OCI-LY7 (cell line): Measurements from ENCODE around the gene CRYGN. TPM values are rescaled to one million over a fixed set of nuclear protein-coding genes. Genes with fewer than 3 reads are reported as not detected.

ENCODE experiments used
- BruUV-seq: library from RNA; stranded (reverse); fragments of 400-500 nt; replicated peaks from 2 replicates; lab custom pipeline; 2021; lab: Mats Ljungman, UMichigan
- CTCF ChIA-PET: fragments of 300-600 bp; sonication (Branson Sonifier 250); formaldehyde crosslinking; loops from one replicate; lab custom pipeline; 2022; ENCODE audit warnings: antibody characterized with exemption; ENCODE audit not compliant: unreplicated experiment; lab: Charles Lee
- POLR2A ChIA-PET: fragments of 300-600 bp; sonication (Branson Sonifier 250); formaldehyde crosslinking; loops from one replicate; lab custom pipeline; 2022; ENCODE audit warnings: antibody characterized with exemption; lab: Charles Lee
- DNase-seq: peaks from one replicate; pipeline ENCODE4 v3.0.0-alpha.2; 2015; ENCODE audit warnings: low spot score
- H2AFZ ChIP-seq: fragments of 200-600 bp; sonication (generic), shearing (Covaris generic); 2 replicates; pipeline ENCODE4 v1.6.1; 2014; ENCODE audit warnings: mild to moderate bottlenecking, antibody characterized with exemption, low read length, moderate library complexity
- H3K27ac ChIP-seq: fragments of 200-600 bp; sonication (generic); 2 replicates; pipeline ENCODE4 v1.5.1; 2014; ENCODE audit warnings: mixed run types, low read depth, mild to moderate bottlenecking, moderate library complexity, low read length, inconsistent platforms; ENCODE audit not compliant: poor library complexity, severe bottlenecking
- H3K36me3 ChIP-seq: fragments of 200-600 bp; sonication (generic); 2 replicates; pipeline ENCODE4 v1.6.1; 2014; ENCODE audit warnings: mild to moderate bottlenecking, antibody characterized with exemption, low read length, moderate library complexity, mixed read lengths; ENCODE audit not compliant: insufficient read depth
- H3K4me1 ChIP-seq: fragments of 200-600 bp; sonication (generic); 2 replicates; pipeline ENCODE4 v1.5.1; 2014; ENCODE audit warnings: mild to moderate bottlenecking, low read length; ENCODE audit not compliant: insufficient read depth, poor library complexity, severe bottlenecking
- H3K4me2 ChIP-seq: fragments of 200-600 bp; sonication (generic); 2 replicates; pipeline ENCODE4 v1.6.1; 2014; ENCODE audit warnings: mild to moderate bottlenecking, low read length
- H3K4me3 ChIP-seq: fragments of 200-600 bp; sonication (generic); 2 replicates; pipeline ENCODE4 v1.5.1; 2014; ENCODE audit warnings: mild to moderate bottlenecking, low read depth, low read length; ENCODE audit not compliant: poor library complexity, severe bottlenecking
- H3K79me2 ChIP-seq: fragments of 200-600 bp; sonication (generic); 2 replicates; pipeline ENCODE4 v1.6.1; 2016; ENCODE audit warnings: low read depth, mild to moderate bottlenecking, low read length, moderate library complexity, mixed read lengths; ENCODE audit not compliant: insufficient read depth
- H3K9me2 ChIP-seq: fragments of 200-600 bp; sonication (generic); 2 replicates; pipeline ENCODE4 v1.6.1; 2016; ENCODE audit warnings: mild to moderate bottlenecking, low read length, mixed read lengths; ENCODE audit not compliant: insufficient read depth
- H3K9me3 ChIP-seq: fragments of 200-600 bp; sonication (generic); 2 replicates; pipeline ENCODE4 v1.6.1; 2014; ENCODE audit warnings: mild to moderate bottlenecking, mixed run types, low read length, mixed read lengths
- H4K20me1 ChIP-seq: fragments of 200-600 bp; sonication (generic); 2 replicates; pipeline ENCODE4 v1.6.1; 2014; ENCODE audit warnings: mild to moderate bottlenecking, antibody characterized with exemption, low read length, moderate library complexity, mixed read lengths; ENCODE audit not compliant: insufficient read depth
- EZH2phosphoT487 ChIP-seq: fragments of 200-600 bp; sonication (generic); IDR thresholded peaks from 2 replicates; pipeline ENCODE4 v1.6.1; 2018; ENCODE audit warnings: low read depth, borderline replicate concordance, mild to moderate bottlenecking, mixed run types, antibody characterized with exemption, low read length, moderate library complexity, mixed read lengths
- intact Hi-C: fragments of 100-400 bp; cut with micrococcal nuclease; formaldehyde crosslinking; loops from one replicate; pipeline ENCODE4 v1.10.0; 2022; ENCODE audit not compliant: unreplicated experiment
- total RNA-seq, 2 experiments: library from RNA; depleted of rRNA in 1 of 2; stranded (reverse); fragments of >200 nt in 1 of 2; shearing (Covaris generic) in 1 of 2; gene quantifications; 2 replicates each; pipeline ENCODE4 v1.2.3, GENCODE V29; 2014 to 2022
- TF ChIP-seq, protein P1 (sequence below): fragments of 200-600 bp; sonication (generic); conservative IDR thresholded peaks from 2 replicates; pipeline ENCODE4 v1.5.1; 2014; ENCODE audit warnings: mild to moderate bottlenecking, antibody characterized with exemption, low read length, moderate library complexity, mixed read lengths

The CRYGN gene
- total RNA-seq, 2 experiments from 2014 or later, result 0.09 TPM; not detected in 1

DNA sequence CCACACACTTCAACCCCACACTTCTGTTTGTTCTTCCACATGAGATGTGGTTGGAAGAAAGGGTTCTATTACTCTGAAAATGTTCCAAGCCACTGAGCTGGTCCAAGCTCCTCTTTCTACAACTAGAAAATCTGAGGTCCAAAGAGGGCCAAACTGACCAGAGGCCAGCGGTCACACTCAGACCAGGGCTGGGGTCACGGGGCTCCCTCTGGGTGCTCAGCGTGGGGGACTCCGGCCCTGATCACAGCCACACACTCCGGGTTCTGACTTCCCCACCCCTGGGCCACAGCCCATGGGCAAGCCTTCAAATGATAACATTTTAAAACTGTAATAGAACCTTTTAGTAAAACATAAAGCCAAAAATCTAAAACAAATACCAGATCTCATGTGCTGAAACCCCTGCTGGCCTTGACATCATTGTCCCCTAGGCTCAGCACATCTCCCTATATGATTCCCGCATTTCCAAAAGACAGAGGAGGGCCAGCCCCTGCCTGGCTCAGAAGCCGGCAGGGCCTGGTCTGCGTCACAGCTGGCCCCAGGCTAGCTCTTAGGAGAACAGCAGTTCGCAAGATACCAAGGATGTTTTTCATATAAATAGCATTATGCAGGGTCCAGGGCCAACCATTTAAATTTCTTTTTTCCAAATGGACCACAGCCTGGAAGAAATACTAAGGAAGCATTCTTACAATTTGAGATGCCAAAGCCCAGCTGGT lies 3.3 kb downstream of the CRYGN start:
- Histone ChIP-seq H3K4me3 (no peak overlapping the region), H3K27ac (no peak overlapping the region), H3K9me3 (no peaks in the 10 kb centered on the region), H3K9me2 (no peaks in the 10 kb centered on the region), H3K36me3 (no peaks in the 10 kb centered on the region), H3K4me1 (peaks cover 6% of the 10 kb centered on the region), H3K79me2 (no peaks in the 10 kb centered on the region), H4K20me1 (no peaks in the 10 kb centered on the region), H2AFZ (no peak overlapping the region), H3K4me2 (no peak overlapping the region)
- ChIA-PET CTCF (no interaction called here), POLR2A (interaction anchor here (0.9 kb wide), 1 partner anchor 13 kb away, joined by 3 read pairs; no protein-coding TSS in a partner anchor)
- DNase-seq, result no peak
- BruUV-seq, result no TSS peak
- TF ChIP-seq, protein P1, sequence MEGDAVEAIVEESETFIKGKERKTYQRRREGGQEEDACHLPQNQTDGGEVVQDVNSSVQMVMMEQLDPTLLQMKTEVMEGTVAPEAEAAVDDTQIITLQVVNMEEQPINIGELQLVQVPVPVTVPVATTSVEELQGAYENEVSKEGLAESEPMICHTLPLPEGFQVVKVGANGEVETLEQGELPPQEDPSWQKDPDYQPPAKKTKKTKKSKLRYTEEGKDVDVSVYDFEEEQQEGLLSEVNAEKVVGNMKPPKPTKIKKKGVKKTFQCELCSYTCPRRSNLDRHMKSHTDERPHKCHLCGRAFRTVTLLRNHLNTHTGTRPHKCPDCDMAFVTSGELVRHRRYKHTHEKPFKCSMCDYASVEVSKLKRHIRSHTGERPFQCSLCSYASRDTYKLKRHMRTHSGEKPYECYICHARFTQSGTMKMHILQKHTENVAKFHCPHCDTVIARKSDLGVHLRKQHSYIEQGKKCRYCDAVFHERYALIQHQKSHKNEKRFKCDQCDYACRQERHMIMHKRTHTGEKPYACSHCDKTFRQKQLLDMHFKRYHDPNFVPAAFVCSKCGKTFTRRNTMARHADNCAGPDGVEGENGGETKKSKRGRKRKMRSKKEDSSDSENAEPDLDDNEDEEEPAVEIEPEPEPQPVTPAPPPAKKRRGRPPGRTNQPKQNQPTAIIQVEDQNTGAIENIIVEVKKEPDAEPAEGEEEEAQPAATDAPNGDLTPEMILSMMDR, result no peak
- TF ChIP-seq EZH2phosphoT487, result no peak
- intact Hi-C loops, result no loop called here

DNA sequence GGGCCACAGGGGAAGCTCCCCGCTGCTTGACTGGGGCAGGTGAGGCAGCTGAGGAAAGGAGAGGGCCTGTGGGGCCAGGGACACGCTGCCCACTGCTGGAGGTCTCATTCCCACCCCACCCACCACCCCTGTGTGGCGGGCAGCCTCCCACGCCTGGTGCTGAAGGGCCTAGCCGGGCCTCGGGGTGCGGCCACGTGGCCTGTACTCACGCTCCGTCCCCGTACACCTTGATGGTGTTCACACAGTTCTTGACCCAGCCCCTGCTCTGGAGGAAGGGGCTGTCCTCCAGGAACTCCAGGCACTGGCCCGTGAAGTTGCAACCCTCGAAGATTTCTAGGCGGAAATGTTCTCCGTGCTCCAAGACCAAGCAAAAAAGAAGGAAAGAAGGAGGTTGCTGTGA lies 4.0 kb downstream of the CRYGN start:
- TF ChIP-seq, protein P1, result no peak
- no peak for TF ChIP-seq EZH2phosphoT487
- no peaks in the 10 kb centered on the region for H3K9me3 ChIP-seq
- peaks cover 6% of the 10 kb centered on the region for H3K4me1 ChIP-seq
- H4K20me1 ChIP-seq, result no peaks in the 10 kb centered on the region
- DNase-seq, result no peak
- H2AFZ ChIP-seq, result no peak overlapping the region
- POLR2A ChIA-PET, result no interaction called here
- CTCF ChIA-PET, result no interaction called here
- no peak overlapping the region for H3K4me2 ChIP-seq
- no peak overlapping the region for H3K4me3 ChIP-seq
- H3K27ac ChIP-seq, result no peak overlapping the region
- H3K36me3 ChIP-seq, result no peaks in the 10 kb centered on the region
- no TSS peak for BruUV-seq
- H3K9me2 ChIP-seq, result no peaks in the 10 kb centered on the region
- no peaks in the 10 kb centered on the region for H3K79me2 ChIP-seq
- intact Hi-C loops, result no loop called here
